MM.1S (cell line): Measurements from ENCODE around the gene HMGN5.

ENCODE experiments used
- DNase-seq: peaks from one replicate; pipeline ENCODE4 v3.0.0-alpha.2; 2015
- H2AFZ ChIP-seq: fragments of 300-600 bp; sonication (generic); 2 replicates; pipeline ENCODE4 v1.6.0; 2016; ENCODE audit warnings: antibody characterized with exemption, low read length
- H3F3A ChIP-seq: fragments of 300-600 bp; sonication (generic); 2 replicates; pipeline ENCODE4 v1.6.1; 2016; ENCODE audit warnings: mild to moderate bottlenecking, antibody characterized with exemption, low read length, moderate library complexity, mixed read lengths; ENCODE audit not compliant: insufficient read depth
- H3K27ac ChIP-seq: fragments of 300-600 bp; sonication (generic); 2 replicates; pipeline ENCODE4 v1.5.1; 2016; ENCODE audit warnings: mild to moderate bottlenecking, low read length
- H3K27me3 ChIP-seq: fragments of 300-600 bp; sonication (generic); replicated peaks from 2 replicates; pipeline ENCODE4 v1.6.0; 2016; ENCODE audit warnings: low read length; ENCODE audit not compliant: insufficient read depth
- H3K36me3 ChIP-seq: fragments of 300-600 bp; sonication (generic); replicated peaks from 2 replicates; pipeline ENCODE4 v1.6.1; 2016; ENCODE audit warnings: mild to moderate bottlenecking, low read length, mixed read lengths; ENCODE audit not compliant: insufficient read depth
- H3K4me1 ChIP-seq: fragments of 300-600 bp; sonication (generic); 2 replicates; pipeline ENCODE4 v1.6.1; 2016; ENCODE audit warnings: low read length, mixed read lengths
- H3K4me2 ChIP-seq: fragments of 300-600 bp; sonication (generic); 2 replicates; pipeline ENCODE4 v1.6.0; 2016; ENCODE audit warnings: low read depth, low read length
- H3K4me3 ChIP-seq: fragments of 300-600 bp; sonication (generic); 2 replicates; pipeline ENCODE4 v1.5.1; 2016; ENCODE audit warnings: low read length, mixed read lengths
- H3K79me2 ChIP-seq: fragments of 300-600 bp; sonication (generic); 2 replicates; pipeline ENCODE4 v1.6.1; 2016; ENCODE audit warnings: mixed run types, low read length, mixed read lengths
- H3K9ac ChIP-seq: fragments of 300-600 bp; sonication (generic); 2 replicates; pipeline ENCODE4 v1.6.1; 2016; ENCODE audit warnings: low read length, mixed read lengths
- H3K9me2 ChIP-seq: fragments of 300-600 bp; sonication (generic); replicated peaks from 2 replicates; pipeline ENCODE4 v1.6.1; 2016; ENCODE audit warnings: mild to moderate bottlenecking, low read length, mixed read lengths; ENCODE audit not compliant: insufficient read depth
- H3K9me3 ChIP-seq: fragments of 300-600 bp; sonication (generic); replicated peaks from 2 replicates; pipeline ENCODE4 v1.6.1; 2016; ENCODE audit warnings: mild to moderate bottlenecking, low read length, mixed read lengths; ENCODE audit not compliant: insufficient read depth
- H4K20me1 ChIP-seq: fragments of 300-600 bp; sonication (generic); 2 replicates; pipeline ENCODE4 v1.6.1; 2016; ENCODE audit warnings: mild to moderate bottlenecking, low read length, moderate library complexity, mixed read lengths; ENCODE audit not compliant: insufficient read depth
- EZH2 ChIP-seq: fragments of 300-600 bp; sonication (generic); optimal IDR thresholded peaks from 2 replicates; pipeline ENCODE3; 2017; ENCODE audit warnings: low read depth, mild to moderate bottlenecking, antibody characterized with exemption, low read length, mixed read lengths
- EZH2phosphoT487 ChIP-seq: fragments of 300-600 bp; sonication (generic); IDR thresholded peaks from 2 replicates; pipeline ENCODE4 v1.6.1; 2018; ENCODE audit warnings: antibody characterized with exemption, low read length
- TF ChIP-seq, protein P1 (sequence below): fragments of 300-600 bp; sonication (generic); IDR thresholded peaks from 2 replicates; pipeline ENCODE4 v1.5.1; 2016; ENCODE audit warnings: antibody characterized with exemption, low read length, mixed read lengths

The HMGN5 gene, protein sequence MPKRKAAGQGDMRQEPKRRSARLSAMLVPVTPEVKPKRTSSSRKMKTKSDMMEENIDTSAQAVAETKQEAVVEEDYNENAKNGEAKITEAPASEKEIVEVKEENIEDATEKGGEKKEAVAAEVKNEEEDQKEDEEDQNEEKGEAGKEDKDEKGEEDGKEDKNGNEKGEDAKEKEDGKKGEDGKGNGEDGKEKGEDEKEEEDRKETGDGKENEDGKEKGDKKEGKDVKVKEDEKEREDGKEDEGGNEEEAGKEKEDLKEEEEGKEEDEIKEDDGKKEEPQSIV

DNA sequence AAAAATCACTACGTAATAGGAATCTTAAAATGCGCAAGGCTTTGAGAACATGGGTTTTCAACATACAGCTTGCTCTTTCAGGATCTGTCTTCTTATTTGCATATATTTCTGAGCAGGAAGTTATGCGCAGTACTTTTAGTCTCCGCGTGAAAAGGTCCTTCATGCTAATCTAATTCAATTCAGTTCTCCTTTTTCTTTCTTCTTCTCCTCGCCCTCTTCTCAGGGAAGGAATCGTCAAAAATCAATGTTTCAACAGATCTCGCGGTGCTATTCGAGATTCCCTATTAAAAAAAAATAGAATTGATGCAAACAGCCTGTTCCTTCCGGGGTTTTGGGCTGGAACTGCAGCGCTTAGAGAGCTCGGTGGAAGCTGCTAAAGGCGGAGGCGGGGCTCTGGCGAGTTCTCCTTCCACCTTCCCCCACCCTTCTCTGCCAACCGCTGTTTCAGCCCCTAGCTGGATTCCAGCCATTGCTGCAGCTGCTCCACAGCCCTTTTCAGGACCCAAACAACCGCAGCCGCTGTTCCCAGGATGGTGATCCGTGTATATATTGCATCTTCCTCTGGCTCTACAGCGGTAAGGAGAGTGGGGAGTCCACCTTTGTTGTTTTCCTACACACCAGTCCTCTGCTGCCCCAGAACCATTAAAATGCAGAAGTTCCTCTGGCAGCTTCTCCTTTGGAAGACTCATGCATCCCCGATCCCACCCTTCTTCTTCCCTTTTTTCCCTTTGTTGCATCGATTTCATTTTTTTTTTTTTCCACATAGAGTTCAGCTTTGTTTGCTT, at the start of gene HMGN5, which contains the start of gene SH3BGRL:
Gene HMGN5, minus strand, starts transcription at position 243 of the 785 bp plus-strand sequence. CDS start 80,364 bp downstream, outside the sequence.
Gene SH3BGRL, plus strand, starts transcription at position 432 of the 785 bp plus-strand sequence. Its CDS starts 99 bp downstream, at position 531.
- Histone ChIP-seq H3K36me3 (no peaks in the 10 kb centered on the region), H2AFZ (peak within 1 kb of the TSS; percentile 47), H3K9ac (peak within 1 kb of the TSS; percentile 66), H3K9me2 (no peaks in the 10 kb centered on the region), H3K27ac (peak within 1 kb of the TSS; percentile 90), H3K9me3 (no peaks in the 10 kb centered on the region), H3F3A (no peaks in the 10 kb centered on the region), H4K20me1 (no peaks in the 10 kb centered on the region), H3K4me1 (no peaks in the 10 kb centered on the region; the same call in 1 of the 2 replicates), H3K79me2 (peaks cover 15% of the 10 kb centered on the region), H3K4me2 (peak within 1 kb of the TSS; percentile 58), H3K4me3 (peak within 1 kb of the TSS; percentile 74), H3K27me3 (no peaks in the 10 kb centered on the region)
- peak; percentile 78 for DNase-seq
- TF ChIP-seq EZH2 (no peak), EZH2phosphoT487 (no peak)
- TF ChIP-seq, protein P1, sequence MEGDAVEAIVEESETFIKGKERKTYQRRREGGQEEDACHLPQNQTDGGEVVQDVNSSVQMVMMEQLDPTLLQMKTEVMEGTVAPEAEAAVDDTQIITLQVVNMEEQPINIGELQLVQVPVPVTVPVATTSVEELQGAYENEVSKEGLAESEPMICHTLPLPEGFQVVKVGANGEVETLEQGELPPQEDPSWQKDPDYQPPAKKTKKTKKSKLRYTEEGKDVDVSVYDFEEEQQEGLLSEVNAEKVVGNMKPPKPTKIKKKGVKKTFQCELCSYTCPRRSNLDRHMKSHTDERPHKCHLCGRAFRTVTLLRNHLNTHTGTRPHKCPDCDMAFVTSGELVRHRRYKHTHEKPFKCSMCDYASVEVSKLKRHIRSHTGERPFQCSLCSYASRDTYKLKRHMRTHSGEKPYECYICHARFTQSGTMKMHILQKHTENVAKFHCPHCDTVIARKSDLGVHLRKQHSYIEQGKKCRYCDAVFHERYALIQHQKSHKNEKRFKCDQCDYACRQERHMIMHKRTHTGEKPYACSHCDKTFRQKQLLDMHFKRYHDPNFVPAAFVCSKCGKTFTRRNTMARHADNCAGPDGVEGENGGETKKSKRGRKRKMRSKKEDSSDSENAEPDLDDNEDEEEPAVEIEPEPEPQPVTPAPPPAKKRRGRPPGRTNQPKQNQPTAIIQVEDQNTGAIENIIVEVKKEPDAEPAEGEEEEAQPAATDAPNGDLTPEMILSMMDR: no peak

- no peak for DNase-seq
- Histone ChIP-seq H3F3A (no peaks in the 10 kb centered on the region), H3K27ac (no peak overlapping the region), H3K79me2 (no peaks in the 10 kb centered on the region), H3K9me2 (no peaks in the 10 kb centered on the region), H3K27me3 (no peaks in the 10 kb centered on the region), H3K4me1 (no peaks in the 10 kb centered on the region), H4K20me1 (no peaks in the 10 kb centered on the region), H3K4me3 (no peak overlapping the region), H3K9ac (no peak overlapping the region), H2AFZ (no peak overlapping the region), H3K36me3 (no peaks in the 10 kb centered on the region), H3K4me2 (no peak overlapping the region), H3K9me3 (no peaks in the 10 kb centered on the region)
- TF ChIP-seq, protein P1: no peak
- TF ChIP-seq EZH2phosphoT487 (no peak), EZH2 (no peak)
These were observed 40.0 kb upstream of the HMGN5 start for GRCh38 chrX:81241753-81242152.

DNA sequence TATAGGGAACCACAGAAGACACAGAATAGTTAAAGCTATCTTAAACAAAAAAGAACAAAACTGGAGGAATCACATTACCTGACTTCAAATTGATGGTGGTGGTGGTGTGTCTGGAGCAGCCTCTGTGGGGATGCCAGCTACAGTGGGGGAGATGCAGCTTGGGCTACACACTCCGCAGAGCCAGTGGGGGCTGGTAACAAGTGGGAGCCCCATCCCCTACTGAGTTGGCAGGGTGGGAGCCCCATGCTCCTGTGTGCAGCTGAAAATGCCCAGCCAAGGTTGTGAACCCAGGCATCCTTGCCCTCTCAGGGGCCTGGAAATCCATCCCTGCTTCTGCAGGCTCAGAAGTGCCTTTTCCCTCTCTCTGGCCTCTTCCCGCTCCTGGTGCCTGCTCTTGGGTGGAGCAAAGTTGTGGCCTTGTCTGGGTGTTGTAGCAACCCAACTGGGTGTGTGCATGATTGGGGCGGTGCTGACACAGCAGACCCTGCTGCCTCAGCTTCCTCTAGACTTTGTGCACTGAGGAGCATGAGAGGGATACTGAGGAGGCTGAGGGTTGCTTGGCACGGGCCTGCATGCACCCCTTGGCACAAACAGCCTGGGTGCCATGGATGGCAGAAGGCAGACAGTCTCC, 39.1 kb upstream of the HMGN5 start:
- H2AFZ ChIP-seq: no peak overlapping the region

More for the DNA sequence above, 39.1 kb upstream of the HMGN5 start:
- H3K9ac ChIP-seq: no peak overlapping the region
- H3K27ac ChIP-seq: no peak overlapping the region
- no peaks in the 10 kb centered on the region for H4K20me1 ChIP-seq
- no peaks in the 10 kb centered on the region for H3K9me3 ChIP-seq
- no peaks in the 10 kb centered on the region for H3K4me1 ChIP-seq
- H3F3A ChIP-seq: no peaks in the 10 kb centered on the region
- no peak overlapping the region for H3K4me3 ChIP-seq
- no peaks in the 10 kb centered on the region for H3K27me3 ChIP-seq
- DNase-seq: no peak
- no peaks in the 10 kb centered on the region for H3K36me3 ChIP-seq
- no peak for TF ChIP-seq EZH2
- no peak for TF ChIP-seq EZH2phosphoT487
- TF ChIP-seq, protein P1: no peak
- no peak overlapping the region for H3K4me2 ChIP-seq
- H3K79me2 ChIP-seq: no peaks in the 10 kb centered on the region
- no peaks in the 10 kb centered on the region for H3K9me2 ChIP-seq
